Measurements from ENCODE around the gene YARS1. TPM values are rescaled to one million over a fixed set of nuclear protein-coding genes. Genes with fewer than 3 reads are reported as not detected.

YARS1 gene
- total and polyA plus RNA-seq, 2 of the 13 experiments (the other 11 are each of a cell fraction or from before 2014, with no cell fraction given), result 50.1 to 113 TPM

GRCh38 chr1:32744071-32744425 is 73.1 kb downstream of the YARS1 start (continued):
- TF ChIP-seq ZNF407 (CRISPR knock-in tag; IDR thresholded peaks at IDR 0.05; ENCODE audit: not compliant biosample characterization) (no peak), XRCC5 (optimal IDR thresholded peaks at IDR 0.05; ENCODE audit: low read length) (no peak)
- TF ChIP-seq, protein P1, sequence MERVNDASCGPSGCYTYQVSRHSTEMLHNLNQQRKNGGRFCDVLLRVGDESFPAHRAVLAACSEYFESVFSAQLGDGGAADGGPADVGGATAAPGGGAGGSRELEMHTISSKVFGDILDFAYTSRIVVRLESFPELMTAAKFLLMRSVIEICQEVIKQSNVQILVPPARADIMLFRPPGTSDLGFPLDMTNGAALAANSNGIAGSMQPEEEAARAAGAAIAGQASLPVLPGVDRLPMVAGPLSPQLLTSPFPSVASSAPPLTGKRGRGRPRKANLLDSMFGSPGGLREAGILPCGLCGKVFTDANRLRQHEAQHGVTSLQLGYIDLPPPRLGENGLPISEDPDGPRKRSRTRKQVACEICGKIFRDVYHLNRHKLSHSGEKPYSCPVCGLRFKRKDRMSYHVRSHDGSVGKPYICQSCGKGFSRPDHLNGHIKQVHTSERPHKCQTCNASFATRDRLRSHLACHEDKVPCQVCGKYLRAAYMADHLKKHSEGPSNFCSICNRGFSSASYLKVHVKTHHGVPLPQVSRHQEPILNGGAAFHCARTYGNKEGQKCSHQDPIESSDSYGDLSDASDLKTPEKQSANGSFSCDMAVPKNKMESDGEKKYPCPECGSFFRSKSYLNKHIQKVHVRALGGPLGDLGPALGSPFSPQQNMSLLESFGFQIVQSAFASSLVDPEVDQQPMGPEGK (CRISPR knock-in tag; IDR thresholded peaks at IDR 0.05), result no peak

Data from HepG2 (cell line).